ENCODE data around the gene CCL20. TPM values are rescaled to one million over a fixed set of nuclear protein-coding genes. Genes with fewer than 3 reads are reported as not detected.

CCL20 gene
- polyA plus RNA-seq, 1 of the 3 experiments (the other 2 are of a cell fraction): 0.12 TPM

GRCh38 chr2:227772197-227772661, 41.4 kb upstream of the CCL20 start:
- no peak for DNase-seq
- H2AFZ ChIP-seq (ENCODE audit: low read depth): no peak overlapping the region
- H3K4me2 ChIP-seq: no peak overlapping the region
- WGBS (ENCODE audit: low lambda C conversion rate): 53% methylated on average over 5 of the region's 5 CpGs
- H3K9ac ChIP-seq: no peak overlapping the region
- ChIA-PET POLR2A (no interaction called here), CTCF (interaction anchor here (1.8 kb wide), 1 partner anchor 15 kb away, joined by 3 read pairs; no protein-coding TSS in a partner anchor)
- no peaks in the 10 kb centered on the region for H3K9me3 ChIP-seq
- H3K9me2 ChIP-seq: no peaks in the 10 kb centered on the region
- no peak overlapping the region for H3K4me3 ChIP-seq (ENCODE audit: low read depth in 2 of 2, low read length in 1 of 2)
- no peaks in the 10 kb centered on the region for H3K36me3 ChIP-seq (replicated peaks in 1 of 2; ENCODE audit: control insufficient read depth in 1 of 2, insufficient read depth in 2 of 2, low read length in 1 of 2)
- no peaks in the 10 kb centered on the region for H3K27me3 ChIP-seq (ENCODE audit: insufficient read depth)
- H3K4me1 ChIP-seq (ENCODE audit: control insufficient read depth in 1 of 2, insufficient read depth in 2 of 2, low read depth in 1 of 2, low read length in 1 of 2): no peaks in the 10 kb centered on the region
- no peak overlapping the region for H3K27ac ChIP-seq (ENCODE audit: low read depth in 2 of 2, low read length in 1 of 2)
- peaks cover 4% of the 10 kb centered on the region for H3F3A ChIP-seq (replicated peaks; ENCODE audit: insufficient read depth)
- H3K79me2 ChIP-seq (ENCODE audit: insufficient read depth): no peaks in the 10 kb centered on the region
- no peak for TF ChIP-seq NRF1 (IDR thresholded peaks at IDR 0.05; ENCODE audit: low read depth, low read length)
- no peak for TF ChIP-seq RCOR1 (IDR thresholded peaks at IDR 0.05; ENCODE audit: low read length)
- TF ChIP-seq RAD21 (IDR thresholded peaks at IDR 0.05; ENCODE audit: low read length): no peak
- no peak for TF ChIP-seq CHD2 (IDR thresholded peaks at IDR 0.05; ENCODE audit: low read length, partially characterized antibody)
- TF ChIP-seq SMC3 (IDR thresholded peaks at IDR 0.05; ENCODE audit: low read depth, low read length): no peak
- TF ChIP-seq POLR2AphosphoS5 (IDR thresholded peaks at IDR 0.05; ENCODE audit: low read depth, low read length): no peak
- no peaks in the 10 kb centered on the region for H4K20me1 ChIP-seq (ENCODE audit: insufficient read depth)

- H2AFZ ChIP-seq (ENCODE audit: low read depth): no peak overlapping the region
- H3K4me3 ChIP-seq (ENCODE audit: low read depth in 2 of 2, low read length in 1 of 2): no peak overlapping the region
- H3K4me2 ChIP-seq: no peak overlapping the region
- no peaks in the 10 kb centered on the region for H3K36me3 ChIP-seq (replicated peaks in 1 of 2; ENCODE audit: control insufficient read depth in 1 of 2, insufficient read depth in 2 of 2, low read length in 1 of 2)
- 17% methylated on average over 2 of the region's 2 CpGs for WGBS (ENCODE audit: low lambda C conversion rate)
- H3K9me3 ChIP-seq: no peaks in the 10 kb centered on the region
- no peak for TF ChIP-seq REST (IDR thresholded peaks at IDR 0.05; ENCODE audit: low read depth, low read length)
- no peak for TF ChIP-seq TCF12 (IDR thresholded peaks at IDR 0.05)
- TF ChIP-seq USF2 (IDR thresholded peaks at IDR 0.05; ENCODE audit: borderline replicate concordance, low read depth, low read length): no peak
- TF ChIP-seq CHD2 (IDR thresholded peaks at IDR 0.05; ENCODE audit: low read length, partially characterized antibody): no peak
- TF ChIP-seq CTCF (IDR thresholded peaks at IDR 0.05): no peak
- TF ChIP-seq FOXM1 (IDR thresholded peaks at IDR 0.05; ENCODE audit: low read depth): no peak
- TF ChIP-seq GABPA (IDR thresholded peaks at IDR 0.05; ENCODE audit: low read depth): no peak
- no peak for TF ChIP-seq RCOR1 (IDR thresholded peaks at IDR 0.05; ENCODE audit: low read length)
- TF ChIP-seq FOXJ3 (CRISPR knock-in tag; IDR thresholded peaks at IDR 0.05): no peak
- TF ChIP-seq SIN3A (IDR thresholded peaks at IDR 0.05; ENCODE audit: borderline replicate concordance, low read depth, low read length): no peak
- no peak for TF ChIP-seq SMC3 (IDR thresholded peaks at IDR 0.05; ENCODE audit: low read depth, low read length)
- TF ChIP-seq MEF2A (IDR thresholded peaks at IDR 0.05; ENCODE audit: borderline replicate concordance, low read depth): no peak
- TF ChIP-seq FOSL2 (IDR thresholded peaks at IDR 0.05; ENCODE audit: borderline replicate concordance, low read depth): no peak
- no peak for TF ChIP-seq NFIC (IDR thresholded peaks at IDR 0.05; ENCODE audit: borderline replicate concordance)
- no peak for TF ChIP-seq GATA2 (CRISPR knock-in tag; IDR thresholded peaks at IDR 0.05)
- no peak for TF ChIP-seq MAX (IDR thresholded peaks at IDR 0.05; ENCODE audit: low read depth)
- no peak for TF ChIP-seq NRF1 (IDR thresholded peaks at IDR 0.05; ENCODE audit: low read depth, low read length)
- TF ChIP-seq RFX5 (IDR thresholded peaks at IDR 0.05; ENCODE audit: low read length): no peak
- TF ChIP-seq TEAD4 (IDR thresholded peaks at IDR 0.05; ENCODE audit: borderline replicate concordance, insufficient read depth): no peak
- no peak for TF ChIP-seq EZH2phosphoT487 (IDR thresholded peaks at IDR 0.05; ENCODE audit: borderline replicate concordance, low read depth)
- ChIA-PET CTCF (interaction anchor here (1.8 kb wide), 1 partner anchor 16 kb away, joined by 3 read pairs; no protein-coding TSS in a partner anchor), POLR2A (no interaction called here)
- no peaks in the 10 kb centered on the region for H3K79me2 ChIP-seq (ENCODE audit: insufficient read depth)
- no peak overlapping the region for H3K27ac ChIP-seq (ENCODE audit: low read depth in 2 of 2, low read length in 1 of 2)
- H4K20me1 ChIP-seq (ENCODE audit: insufficient read depth): no peaks in the 10 kb centered on the region
- peaks cover 4% of the 10 kb centered on the region for H3F3A ChIP-seq (replicated peaks; ENCODE audit: insufficient read depth)
- DNase-seq: no peak
- no peaks in the 10 kb centered on the region for H3K27me3 ChIP-seq (ENCODE audit: insufficient read depth)
- H3K9ac ChIP-seq: no peak overlapping the region
- H3K9me2 ChIP-seq: no peaks in the 10 kb centered on the region
- no peaks in the 10 kb centered on the region for H3K4me1 ChIP-seq (ENCODE audit: control insufficient read depth in 1 of 2, insufficient read depth in 2 of 2, low read depth in 1 of 2, low read length in 1 of 2)
Observed at GRCh38 chr2:227772932-227773331, 40.7 kb upstream of the CCL20 start.

Data from SK-N-SH (cell line).